ENCODE measurements around the gene ZNF391.

The ZNF391 gene

DNA sequence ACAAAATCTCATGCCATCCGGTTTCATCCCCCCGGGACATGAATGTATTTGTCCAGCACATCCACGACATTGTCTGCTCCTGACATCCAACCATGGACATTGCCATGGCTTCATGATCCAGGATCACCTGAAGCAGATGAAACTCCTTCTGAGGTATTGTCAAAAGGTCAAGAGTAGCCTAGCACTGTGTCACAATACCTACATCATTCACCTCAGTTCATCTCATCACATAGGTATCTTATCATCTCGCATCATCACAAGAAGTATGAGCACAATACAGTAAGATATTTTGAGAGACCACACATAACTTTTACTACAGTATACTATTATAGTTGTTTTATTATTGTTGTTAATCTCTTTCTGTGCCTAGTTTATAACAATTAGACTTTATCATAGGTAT lies 50.8 kb downstream of the ZNF391 start:
- no peak for TF ChIP-seq CTCF (IDR thresholded peaks at IDR 0.05; ENCODE audit: control insufficient read depth, extremely low read depth, insufficient read depth)
- DNase-seq (ENCODE audit: low read depth) = no peak
- H3K4me3 ChIP-seq (ENCODE audit: low read depth, low read length) = no peak overlapping the region

DNA sequence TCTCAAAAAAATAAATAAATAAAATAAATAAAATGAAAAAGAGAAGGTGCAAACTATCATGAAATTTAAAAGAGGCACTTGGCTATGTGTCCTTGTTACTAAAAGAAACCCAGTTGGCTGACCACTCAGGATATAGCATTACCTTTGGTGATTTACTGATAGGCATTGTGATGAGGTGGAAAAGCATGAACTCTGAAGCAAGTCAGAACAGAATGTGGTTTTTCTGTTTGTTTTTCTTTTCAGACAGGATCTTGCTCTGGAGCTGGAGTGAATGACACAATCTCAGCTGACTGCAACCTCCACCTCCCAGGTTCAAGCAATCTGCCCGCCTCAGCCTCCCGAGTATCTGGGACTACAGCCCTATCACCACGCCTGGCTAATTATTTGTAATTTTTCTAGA lies 52.4 kb downstream of the ZNF391 start:
- H3K4me3 ChIP-seq (ENCODE audit: low read depth, low read length) = no peak overlapping the region
- no peak for DNase-seq (ENCODE audit: low read depth)
- TF ChIP-seq CTCF (IDR thresholded peaks at IDR 0.05; ENCODE audit: control insufficient read depth, extremely low read depth, insufficient read depth) = no peak

GRCh38 chr6:27442932-27443331 lies 54.4 kb downstream of the ZNF391 start:
- no peak for TF ChIP-seq CTCF (IDR thresholded peaks at IDR 0.05; ENCODE audit: control insufficient read depth, extremely low read depth, insufficient read depth)
- DNase-seq (ENCODE audit: low read depth) = no peak
- H3K4me3 ChIP-seq (ENCODE audit: low read depth, low read length) = no peak overlapping the region

DNA sequence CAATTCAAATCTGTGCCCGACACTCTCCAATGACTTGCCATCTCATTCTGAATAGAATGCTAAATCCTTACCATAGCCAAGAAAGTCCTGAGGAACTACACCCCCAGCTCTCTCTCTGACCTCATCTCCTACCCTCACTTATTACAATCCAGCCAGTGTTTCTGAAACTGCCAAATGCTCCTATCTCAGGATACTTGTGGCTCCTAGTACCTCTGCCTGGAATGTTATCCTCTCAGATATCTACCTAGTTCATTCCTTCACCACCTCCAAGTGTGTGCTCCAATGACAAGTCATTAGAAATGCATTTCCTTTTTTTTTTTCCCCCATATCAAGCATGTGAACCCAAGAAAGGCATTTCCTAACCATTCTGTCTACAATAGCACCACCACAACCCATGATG lies 59.9 kb downstream of the ZNF391 start:
- no peak overlapping the region for H3K4me3 ChIP-seq (ENCODE audit: low read depth, low read length)
- DNase-seq (ENCODE audit: low read depth) = no peak
- TF ChIP-seq CTCF (IDR thresholded peaks at IDR 0.05; ENCODE audit: control insufficient read depth, extremely low read depth, insufficient read depth) = no peak

DNA sequence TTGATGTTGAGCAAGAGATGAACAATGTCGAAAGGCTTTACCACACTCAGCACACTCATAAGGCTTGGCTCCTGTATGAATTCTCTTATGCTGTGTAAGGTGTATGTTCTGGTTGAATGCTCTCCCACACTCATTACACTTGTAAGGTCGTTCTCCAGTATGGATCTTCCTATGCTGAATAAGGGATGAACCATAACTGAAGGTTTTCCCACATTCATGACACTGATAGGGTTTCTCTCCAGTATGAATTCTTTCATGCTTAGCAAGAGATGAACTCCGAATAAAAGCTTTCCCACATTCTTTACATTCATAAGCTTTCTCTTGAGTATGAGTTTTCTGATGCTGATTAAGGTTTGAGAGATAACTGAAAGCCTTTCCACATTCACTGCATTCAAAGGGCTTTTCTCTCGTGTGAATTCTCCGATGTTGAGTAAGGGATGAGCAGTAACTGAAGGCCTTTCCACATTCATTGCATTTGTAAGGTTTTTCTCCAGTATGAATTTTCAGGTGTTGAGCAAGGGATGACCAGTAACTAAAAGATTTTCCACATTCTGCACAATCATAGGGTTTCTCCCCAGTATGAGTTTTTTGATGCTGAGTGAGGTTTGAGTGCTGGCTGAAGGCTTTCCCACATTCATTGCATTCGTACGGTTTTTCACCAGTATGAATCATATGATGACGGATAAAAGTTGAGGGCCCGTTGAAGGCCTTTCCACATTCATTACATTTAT lies 63.3 kb downstream of the ZNF391 start:
- no peak for TF ChIP-seq CTCF (IDR thresholded peaks at IDR 0.05; ENCODE audit: control insufficient read depth, extremely low read depth, insufficient read depth)
- no peak for DNase-seq (ENCODE audit: low read depth)
- H3K4me3 ChIP-seq (ENCODE audit: low read depth, low read length) = no peak overlapping the region

DNA sequence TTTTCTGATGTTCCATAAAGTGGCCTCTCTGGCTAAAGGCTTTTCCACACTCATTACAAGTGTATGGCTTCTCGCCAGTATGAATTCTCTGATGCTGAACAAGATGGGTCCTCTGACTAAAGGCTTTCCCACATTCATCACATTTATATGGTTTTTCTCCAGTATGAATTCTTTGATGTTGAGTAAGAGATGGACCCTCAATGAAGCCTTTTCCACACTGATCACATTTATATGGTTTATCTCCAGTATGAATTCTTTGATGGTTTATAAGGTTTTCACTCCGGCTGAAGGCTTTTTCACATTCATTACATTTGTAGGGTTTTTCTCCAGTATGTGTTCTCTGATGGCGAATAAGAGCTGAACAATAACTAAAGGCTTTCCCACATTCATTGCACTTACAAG lies 63.9 kb downstream of the ZNF391 start:
- TF ChIP-seq CTCF (IDR thresholded peaks at IDR 0.05; ENCODE audit: control insufficient read depth, extremely low read depth, insufficient read depth) = no peak
- no peak for DNase-seq (ENCODE audit: low read depth)
- H3K4me3 ChIP-seq (ENCODE audit: low read depth, low read length) = no peak overlapping the region

Measured in LNCaP clone FGC (cell line).